Left ventricle myocardium inferior (tissue), 1 donor: Measurements from ENCODE around the gene HLX. TPM values are rescaled to one million over a fixed set of nuclear protein-coding genes. Genes with fewer than 3 reads are reported as not detected.

Experiments used
- DNase-seq: peaks from one replicate; pipeline ENCODE4 v3.0.0-alpha.2; 2020
- H3K27ac ChIP-seq: fragments of 200-600 bp; replicated peaks from 2 replicates; pipeline ENCODE4 v1.8.0; 2021
- H3K27me3 ChIP-seq: fragments of 200-600 bp; 2 replicates; pipeline ENCODE4 v1.8.0; 2021; ENCODE audit warnings: low read depth
- H3K36me3 ChIP-seq: fragments of 200-600 bp; 2 replicates; pipeline ENCODE4 v1.8.0; 2021
- H3K4me1 ChIP-seq: fragments of 200-600 bp; 2 replicates; pipeline ENCODE4 v1.8.0; 2021
- H3K4me3 ChIP-seq: fragments of 200-600 bp; 2 replicates; pipeline ENCODE4 v1.8.0; 2021; ENCODE audit warnings: mild to moderate bottlenecking, moderate library complexity
- H3K9me3 ChIP-seq: fragments of 200-600 bp; replicated peaks from 2 replicates; pipeline ENCODE4 v1.8.0; 2021
- CTCF ChIP-seq: fragments of 200-600 bp; IDR thresholded peaks from 2 replicates; pipeline ENCODE4 v1.8.0; 2021; ENCODE audit warnings: antibody characterized with exemption, mild to moderate bottlenecking, borderline replicate concordance
- intact Hi-C: fragments of 100-400 bp; cut with micrococcal nuclease; formaldehyde crosslinking; loops from one replicate; pipeline ENCODE4 v1.11.0; 2022
- total RNA-seq: library from RNA; stranded (reverse); fragmentation: NEBNext Ultra II Directional; extraction: Animal tissue kit (Norgen Biotek cat#: 25700); gene quantifications from one replicate; pipeline ENCODE4 v1.2.1, GENCODE V29; 2021
- donor health status: DM: no; HTN: yes; CAD: no; lungs with severe emphysema.

The HLX gene
- total RNA-seq, 1 donor from 2014 or later: 3.5 TPM

GRCh38 chr1:220921498-220921897 is 42.3 kb downstream of the HLX start:
- intact Hi-C loops: no loop called here
- Histone ChIP-seq H3K4me3 (no peak overlapping the region), H3K27me3 (no peaks in the 10 kb centered on the region), H3K27ac (no peak overlapping the region), H3K4me1 (no peaks in the 10 kb centered on the region), H3K9me3 (no peaks in the 10 kb centered on the region), H3K36me3 (no peaks in the 10 kb centered on the region)
- no peak for TF ChIP-seq CTCF
- DNase-seq: no peak

- Histone ChIP-seq H3K4me3 (no peak overlapping the region), H3K27me3 (no peaks in the 10 kb centered on the region), H3K27ac (no peak overlapping the region), H3K36me3 (no peaks in the 10 kb centered on the region), H3K9me3 (no peaks in the 10 kb centered on the region), H3K4me1 (no peaks in the 10 kb centered on the region)
- intact Hi-C loops: no loop called here
- TF ChIP-seq CTCF: no peak
- DNase-seq: no peak
These were observed 42.9 kb downstream of the HLX start for GRCh38 chr1:220921971-220922635.

- Histone ChIP-seq H3K4me3 (no peak overlapping the region), H3K27ac (no peak overlapping the region), H3K9me3 (no peaks in the 10 kb centered on the region), H3K4me1 (no peaks in the 10 kb centered on the region), H3K36me3 (no peaks in the 10 kb centered on the region), H3K27me3 (no peaks in the 10 kb centered on the region)
- TF ChIP-seq CTCF: no peak
- DNase-seq: no peak
- intact Hi-C loops: no loop called here
These were observed 43.7 kb downstream of the HLX start for GRCh38 chr1:220922951-220923350.

- H3K27ac ChIP-seq: no peak overlapping the region
- no peaks in the 10 kb centered on the region for H3K9me3 ChIP-seq
- no peaks in the 10 kb centered on the region for H3K27me3 ChIP-seq
- no peaks in the 10 kb centered on the region for H3K4me1 ChIP-seq
- intact Hi-C loops: no loop called here
- no peak overlapping the region for H3K4me3 ChIP-seq
- no peak for TF ChIP-seq CTCF
- H3K36me3 ChIP-seq: no peaks in the 10 kb centered on the region
- no peak for DNase-seq
These were observed 45.2 kb downstream of the HLX start for GRCh38 chr1:220924331-220924970.

GRCh38 chr1:220925707-220926106 is 46.5 kb downstream of the HLX start:
- no peak overlapping the region for H3K4me3 ChIP-seq
- no peak for DNase-seq
- no peak for TF ChIP-seq CTCF
- intact Hi-C loops: no loop called here
- no peak overlapping the region for H3K27ac ChIP-seq
- no peaks in the 10 kb centered on the region for H3K4me1 ChIP-seq
- no peaks in the 10 kb centered on the region for H3K9me3 ChIP-seq
- H3K27me3 ChIP-seq: no peaks in the 10 kb centered on the region
- H3K36me3 ChIP-seq: no peaks in the 10 kb centered on the region
